Measurements from ENCODE around the gene TCP11.

The TCP11 gene

GRCh38 chr6:35164868-35165267 lies 23.7 kb upstream of the TCP11 start:
- TF ChIP-seq CTCF (IDR thresholded peaks at IDR 0.05; ENCODE audit: unreplicated experiment in 3 of 3): no peak
- Mint-ChIP-seq H3K27me3 (ENCODE audit: low read depth) (peaks cover 14% of the 10 kb centered on the region), H3K36me3 (ENCODE audit: low read depth) (no peaks in the 10 kb centered on the region), H3K9me3 (peaks cover 2% of the 10 kb centered on the region), H3K4me1 (peaks cover 43% of the 10 kb centered on the region), H3K4me3 (no peak overlapping the region), H3K27ac (peak overlapping the region in 2 of 3 experiments; percentile 4 to 37)

- peak overlapping the region; percentile 0 to 73 (median 40) for H3K27ac Mint-ChIP-seq
- H3K4me3 Mint-ChIP-seq: no peak overlapping the region
- no peak for TF ChIP-seq CTCF (IDR thresholded peaks at IDR 0.05; ENCODE audit: unreplicated experiment in 3 of 3)
- peaks cover 14% of the 10 kb centered on the region for H3K27me3 Mint-ChIP-seq (ENCODE audit: low read depth)
- H3K4me1 Mint-ChIP-seq: peaks cover 47% of the 10 kb centered on the region
- H3K36me3 Mint-ChIP-seq (ENCODE audit: low read depth): no peaks in the 10 kb centered on the region
- H3K9me3 Mint-ChIP-seq: peaks cover 2% of the 10 kb centered on the region
Measured at GRCh38 chr6:35164277-35164676, 23.1 kb upstream of the TCP11 start.

GRCh38 chr6:35163836-35164235 lies 22.7 kb upstream of the TCP11 start:
- TF ChIP-seq CTCF (IDR thresholded peaks at IDR 0.05; ENCODE audit: unreplicated experiment in 3 of 3): no peak
- Mint-ChIP-seq H3K9me3 (peaks cover 2% of the 10 kb centered on the region), H3K36me3 (ENCODE audit: low read depth) (no peaks in the 10 kb centered on the region)

GRCh38 chr6:35161776-35162607 lies 20.9 kb upstream of the TCP11 start:
- peak overlapping the region; percentile 33 to 87 (median 85) for H3K27ac Mint-ChIP-seq
- TF ChIP-seq CTCF (IDR thresholded peaks at IDR 0.05; ENCODE audit: unreplicated experiment in 3 of 3): no peak
- peaks cover 7% of the 10 kb centered on the region for H3K27me3 Mint-ChIP-seq (ENCODE audit: low read depth)
- H3K9me3 Mint-ChIP-seq: peaks cover 2% of the 10 kb centered on the region
- H3K4me3 Mint-ChIP-seq: no peak overlapping the region
- peaks cover 38% of the 10 kb centered on the region for H3K4me1 Mint-ChIP-seq
- no peaks in the 10 kb centered on the region for H3K36me3 Mint-ChIP-seq (ENCODE audit: low read depth)

More at GRCh38 chr6:35163836-35164235, 22.7 kb upstream of the TCP11 start:
- no peak overlapping the region for H3K4me3 Mint-ChIP-seq
- peaks cover 14% of the 10 kb centered on the region for H3K27me3 Mint-ChIP-seq (ENCODE audit: low read depth)
- peak overlapping the region; percentile 0 to 73 (median 40) for H3K27ac Mint-ChIP-seq
- H3K4me1 Mint-ChIP-seq: peaks cover 47% of the 10 kb centered on the region

GRCh38 chr6:35161266-35161665 lies 20.1 kb upstream of the TCP11 start:
- Mint-ChIP-seq H3K4me1 (peaks cover 38% of the 10 kb centered on the region), H3K36me3 (ENCODE audit: low read depth) (no peaks in the 10 kb centered on the region), H3K4me3 (no peak overlapping the region), H3K27me3 (ENCODE audit: low read depth) (peaks cover 7% of the 10 kb centered on the region), H3K9me3 (peaks cover 2% of the 10 kb centered on the region), H3K27ac (peak overlapping the region; percentile 14 to 87 (median 33))
- no peak for TF ChIP-seq CTCF (IDR thresholded peaks at IDR 0.05; ENCODE audit: unreplicated experiment in 3 of 3)

GRCh38 chr6:35160642-35161041 lies 19.5 kb upstream of the TCP11 start:
- no peaks in the 10 kb centered on the region for H3K36me3 Mint-ChIP-seq (ENCODE audit: low read depth)
- peaks cover 2% of the 10 kb centered on the region for H3K9me3 Mint-ChIP-seq
- peaks cover 35% of the 10 kb centered on the region for H3K4me1 Mint-ChIP-seq
- peaks cover 7% of the 10 kb centered on the region for H3K27me3 Mint-ChIP-seq (ENCODE audit: low read depth)
- H3K4me3 Mint-ChIP-seq: no peak overlapping the region
- no peak for TF ChIP-seq CTCF (IDR thresholded peaks at IDR 0.05; ENCODE audit: unreplicated experiment in 3 of 3)
- peak overlapping the region in 2 of 3 experiments; percentile 14 to 33 for H3K27ac Mint-ChIP-seq
